PC-3 (cell line): ENCODE measurements around the gene SH3D19.

ENCODE experiments used
- EZH2 ChIP-seq: fragments of 300-600 bp; sonication (generic); IDR thresholded peaks from one replicate; pipeline ENCODE4 v1.6.1; 2017; ENCODE audit warnings: antibody characterized with exemption, mild to moderate bottlenecking, low read length; ENCODE audit not compliant: unreplicated experiment
- TF ChIP-seq, protein P1 (sequence below): fragments of 300-600 bp; sonication (generic); conservative IDR thresholded peaks from 2 replicates; pipeline ENCODE4 v1.5.1; 2017; ENCODE audit warnings: antibody characterized with exemption, low read depth, mild to moderate bottlenecking, low read length

DNA sequence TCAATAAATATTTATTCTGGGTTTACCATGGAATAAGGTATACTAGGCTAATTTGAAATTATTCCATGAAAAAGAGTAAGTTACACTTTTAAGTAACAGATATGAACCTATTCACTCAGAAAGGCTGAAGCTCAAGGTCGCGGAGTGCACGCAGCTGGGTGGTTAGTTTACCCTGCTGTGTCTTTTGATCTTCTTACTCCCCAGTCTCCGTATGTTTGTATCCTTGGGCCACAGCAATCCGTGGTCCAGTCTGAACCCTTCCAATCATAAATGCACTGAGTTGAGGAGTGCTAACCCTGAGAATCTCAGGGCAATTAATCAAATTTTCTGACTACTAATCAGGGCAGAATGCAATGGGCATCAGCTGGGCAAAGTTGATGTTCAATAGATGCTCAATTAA is 192.1 kb downstream of the SH3D19 start:
- TF ChIP-seq, protein P1, sequence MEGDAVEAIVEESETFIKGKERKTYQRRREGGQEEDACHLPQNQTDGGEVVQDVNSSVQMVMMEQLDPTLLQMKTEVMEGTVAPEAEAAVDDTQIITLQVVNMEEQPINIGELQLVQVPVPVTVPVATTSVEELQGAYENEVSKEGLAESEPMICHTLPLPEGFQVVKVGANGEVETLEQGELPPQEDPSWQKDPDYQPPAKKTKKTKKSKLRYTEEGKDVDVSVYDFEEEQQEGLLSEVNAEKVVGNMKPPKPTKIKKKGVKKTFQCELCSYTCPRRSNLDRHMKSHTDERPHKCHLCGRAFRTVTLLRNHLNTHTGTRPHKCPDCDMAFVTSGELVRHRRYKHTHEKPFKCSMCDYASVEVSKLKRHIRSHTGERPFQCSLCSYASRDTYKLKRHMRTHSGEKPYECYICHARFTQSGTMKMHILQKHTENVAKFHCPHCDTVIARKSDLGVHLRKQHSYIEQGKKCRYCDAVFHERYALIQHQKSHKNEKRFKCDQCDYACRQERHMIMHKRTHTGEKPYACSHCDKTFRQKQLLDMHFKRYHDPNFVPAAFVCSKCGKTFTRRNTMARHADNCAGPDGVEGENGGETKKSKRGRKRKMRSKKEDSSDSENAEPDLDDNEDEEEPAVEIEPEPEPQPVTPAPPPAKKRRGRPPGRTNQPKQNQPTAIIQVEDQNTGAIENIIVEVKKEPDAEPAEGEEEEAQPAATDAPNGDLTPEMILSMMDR, result no peak
- no peak for TF ChIP-seq EZH2
